Cardiac muscle cell (in vitro differentiated cells and primary cell): ENCODE data around the gene NANOGP8. TPM values are rescaled to one million over a fixed set of nuclear protein-coding genes. Genes with fewer than 3 reads are reported as not detected.

ENCODE experiments used
- DNase-seq, 2 donors: peaks; one replicate each; pipeline versions ENCODE4 v3.0.0 to v3.0.0-alpha.2; 2010 to 2017; ENCODE audit warnings: low read depth in 1 of 2, low spot score in 1 of 2
- H3K27ac ChIP-seq: fragments of 200-600 bp; sonication (generic); 2 replicates; pipeline ENCODE4 v1.5.1; 2016
- H3K27me3 ChIP-seq: fragments of 200-600 bp; sonication (generic); 2 replicates; pipeline ENCODE4 v1.6.0; 2016; ENCODE audit warnings: control low read depth
- H3K36me3 ChIP-seq: fragments of 200-600 bp; sonication (generic); 2 replicates; pipeline ENCODE4 v1.5.1; 2016; ENCODE audit warnings: control low read depth
- H3K4me1 ChIP-seq: fragments of 200-600 bp; sonication (generic); 2 replicates; pipeline ENCODE4 v1.8.1; 2017; ENCODE audit warnings: low read depth, mild to moderate bottlenecking, mixed run types
- H3K4me3 ChIP-seq: fragments of 200-600 bp; sonication (generic); 2 replicates; pipeline ENCODE4 v1.5.1; 2016; ENCODE audit warnings: mild to moderate bottlenecking
- H3K9me3 ChIP-seq: fragments of 200-600 bp; sonication (generic); 2 replicates; pipeline ENCODE4 v1.5.1; 2017; ENCODE audit warnings: low read depth, mild to moderate bottlenecking, control low read depth
- polyA plus RNA-seq: library from polyadenylated mRNA; unstranded; fragments of >200 nt; fragmentation: Nextera tagmentation; extraction: Ambion mirVana; gene quantifications from 2 replicates; pipeline ENCODE4 v1.2.1, GENCODE V29; 2016
- total RNA-seq: library from RNA; depleted of rRNA; stranded (reverse); fragments of >200 nt; gene quantifications from 2 replicates; pipeline ENCODE4 v1.2.3, GENCODE V29; 2016
- TF ChIP-seq, protein P1 (sequence below): IDR thresholded peaks from 2 replicates; pipeline ENCODE4 v1.5.1; 2012; ENCODE audit warnings: low read depth, mild to moderate bottlenecking, low read length

The NANOGP8 gene
- total and polyA plus RNA-seq, 2 experiments from 2014 or later = not detected

DNA sequence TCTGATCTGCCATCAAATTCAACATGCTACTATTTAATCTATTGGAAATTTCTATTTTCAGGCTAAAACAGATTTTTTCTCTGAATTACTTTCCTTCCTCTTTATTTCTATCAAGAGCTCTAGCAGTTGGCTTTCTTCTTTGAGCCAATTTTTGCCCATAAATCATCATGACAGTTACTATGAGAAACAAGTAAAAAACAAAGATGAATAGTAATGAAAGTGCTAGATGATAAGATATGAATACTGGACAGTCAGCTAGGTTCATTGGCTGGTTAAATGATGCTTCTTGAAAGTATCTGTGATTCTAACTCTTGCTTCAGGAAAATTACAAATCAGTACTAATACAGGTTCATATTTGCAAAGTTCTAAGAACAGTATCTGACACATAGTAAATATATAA, 38.6 kb upstream of the NANOGP8 start:
- H3K27me3 ChIP-seq = no peaks in the 10 kb centered on the region
- H3K27ac ChIP-seq = no peak overlapping the region
- TF ChIP-seq, protein P1, sequence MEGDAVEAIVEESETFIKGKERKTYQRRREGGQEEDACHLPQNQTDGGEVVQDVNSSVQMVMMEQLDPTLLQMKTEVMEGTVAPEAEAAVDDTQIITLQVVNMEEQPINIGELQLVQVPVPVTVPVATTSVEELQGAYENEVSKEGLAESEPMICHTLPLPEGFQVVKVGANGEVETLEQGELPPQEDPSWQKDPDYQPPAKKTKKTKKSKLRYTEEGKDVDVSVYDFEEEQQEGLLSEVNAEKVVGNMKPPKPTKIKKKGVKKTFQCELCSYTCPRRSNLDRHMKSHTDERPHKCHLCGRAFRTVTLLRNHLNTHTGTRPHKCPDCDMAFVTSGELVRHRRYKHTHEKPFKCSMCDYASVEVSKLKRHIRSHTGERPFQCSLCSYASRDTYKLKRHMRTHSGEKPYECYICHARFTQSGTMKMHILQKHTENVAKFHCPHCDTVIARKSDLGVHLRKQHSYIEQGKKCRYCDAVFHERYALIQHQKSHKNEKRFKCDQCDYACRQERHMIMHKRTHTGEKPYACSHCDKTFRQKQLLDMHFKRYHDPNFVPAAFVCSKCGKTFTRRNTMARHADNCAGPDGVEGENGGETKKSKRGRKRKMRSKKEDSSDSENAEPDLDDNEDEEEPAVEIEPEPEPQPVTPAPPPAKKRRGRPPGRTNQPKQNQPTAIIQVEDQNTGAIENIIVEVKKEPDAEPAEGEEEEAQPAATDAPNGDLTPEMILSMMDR = no peak
- H3K4me1 ChIP-seq = no peaks in the 10 kb centered on the region
- H3K9me3 ChIP-seq = no peaks in the 10 kb centered on the region
- H3K4me3 ChIP-seq = no peak overlapping the region
- H3K36me3 ChIP-seq = no peaks in the 10 kb centered on the region
- peak in 1 of 2 donors; percentile 40 for DNase-seq

DNA sequence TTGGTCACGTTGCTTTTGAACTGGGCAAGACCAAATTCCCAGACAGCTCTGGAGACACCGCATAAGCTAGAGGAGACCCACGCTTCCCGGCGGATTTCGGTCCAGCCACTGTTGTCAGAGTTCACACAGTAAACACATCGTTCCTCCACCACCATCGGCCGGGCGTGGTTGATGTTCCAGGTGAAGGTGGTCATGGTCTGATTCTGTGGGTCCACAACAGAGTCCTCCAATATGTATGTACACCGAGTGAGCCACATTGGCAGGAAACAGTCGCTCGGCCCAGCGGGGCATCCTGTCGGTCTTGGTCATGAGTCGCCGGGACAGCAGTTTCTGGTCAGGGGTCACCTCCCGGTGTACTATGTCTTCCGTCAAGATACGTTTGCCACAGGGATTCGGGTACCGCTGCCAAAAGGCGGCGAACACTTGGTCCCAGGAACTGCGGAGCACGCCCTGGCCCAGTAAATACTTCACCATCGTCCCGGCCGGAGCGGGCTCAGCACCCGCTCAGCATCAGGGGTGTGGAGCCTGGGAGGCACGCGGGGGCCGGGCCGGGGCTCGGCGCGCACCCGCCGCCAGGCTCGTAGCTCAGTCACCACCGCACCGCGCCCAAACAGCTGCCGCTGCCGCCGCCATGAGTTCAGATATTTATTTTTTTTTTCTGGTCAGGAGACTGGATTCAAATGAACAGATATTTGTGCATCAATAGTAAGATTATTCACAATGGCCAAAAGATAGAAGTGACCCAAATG, 36.7 kb upstream of the NANOGP8 start:
- Histone ChIP-seq H3K36me3 (no peaks in the 10 kb centered on the region), H3K4me1 (no peaks in the 10 kb centered on the region), H3K27ac (no peak overlapping the region), H3K4me3 (no peak overlapping the region), H3K27me3 (no peaks in the 10 kb centered on the region), H3K9me3 (no peaks in the 10 kb centered on the region)
- TF ChIP-seq, protein P1 = no peak
- DNase-seq = no peak

DNA sequence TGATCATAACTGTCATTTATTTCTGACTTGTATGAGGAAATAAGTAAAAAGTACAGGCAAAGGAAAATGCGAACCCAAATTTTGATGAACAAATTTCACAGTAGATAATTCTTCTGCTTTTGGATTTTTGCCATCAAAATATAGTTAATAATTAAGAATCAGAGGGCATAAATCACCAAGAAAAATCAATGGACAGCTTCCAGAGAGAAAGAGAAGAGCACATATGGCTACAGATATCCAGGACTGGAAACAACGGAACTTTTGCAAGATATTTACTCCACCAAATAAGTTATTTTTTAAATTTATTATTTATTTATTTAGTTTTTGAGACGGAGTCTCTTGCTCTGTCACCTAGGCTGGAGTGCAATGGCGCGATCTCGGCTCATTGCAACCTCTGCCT, 35.1 kb upstream of the NANOGP8 start:
- no peaks in the 10 kb centered on the region for H3K4me1 ChIP-seq
- TF ChIP-seq, protein P1 = no peak

DNA sequence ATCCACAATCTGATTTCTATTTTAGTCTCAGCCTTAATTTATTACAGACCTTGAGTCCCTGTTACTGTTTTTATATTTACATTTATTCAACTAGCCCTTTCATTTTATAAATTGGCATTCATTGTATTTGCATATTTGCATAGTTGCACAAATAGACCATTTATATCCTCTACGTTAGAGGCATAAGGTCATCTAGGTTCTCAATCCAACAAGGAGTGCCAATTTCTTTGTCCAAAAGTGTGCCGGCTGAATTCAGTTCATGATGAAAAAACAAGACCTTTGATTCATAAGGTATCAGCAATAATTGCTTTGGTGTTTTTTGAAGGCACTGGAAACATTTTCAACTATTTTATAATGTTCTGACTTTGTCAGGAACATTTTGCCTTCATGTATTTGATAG, 33.9 kb upstream of the NANOGP8 start:
- no peaks in the 10 kb centered on the region for H3K4me1 ChIP-seq
- DNase-seq = no peak
- TF ChIP-seq, protein P1 = no peak

More for the DNA sequence above, 35.1 kb upstream of the NANOGP8 start:
- H3K27ac ChIP-seq = no peak overlapping the region
- no peaks in the 10 kb centered on the region for H3K27me3 ChIP-seq
- H3K4me3 ChIP-seq = no peak overlapping the region
- no peak for DNase-seq
- no peaks in the 10 kb centered on the region for H3K9me3 ChIP-seq
- no peaks in the 10 kb centered on the region for H3K36me3 ChIP-seq

DNA sequence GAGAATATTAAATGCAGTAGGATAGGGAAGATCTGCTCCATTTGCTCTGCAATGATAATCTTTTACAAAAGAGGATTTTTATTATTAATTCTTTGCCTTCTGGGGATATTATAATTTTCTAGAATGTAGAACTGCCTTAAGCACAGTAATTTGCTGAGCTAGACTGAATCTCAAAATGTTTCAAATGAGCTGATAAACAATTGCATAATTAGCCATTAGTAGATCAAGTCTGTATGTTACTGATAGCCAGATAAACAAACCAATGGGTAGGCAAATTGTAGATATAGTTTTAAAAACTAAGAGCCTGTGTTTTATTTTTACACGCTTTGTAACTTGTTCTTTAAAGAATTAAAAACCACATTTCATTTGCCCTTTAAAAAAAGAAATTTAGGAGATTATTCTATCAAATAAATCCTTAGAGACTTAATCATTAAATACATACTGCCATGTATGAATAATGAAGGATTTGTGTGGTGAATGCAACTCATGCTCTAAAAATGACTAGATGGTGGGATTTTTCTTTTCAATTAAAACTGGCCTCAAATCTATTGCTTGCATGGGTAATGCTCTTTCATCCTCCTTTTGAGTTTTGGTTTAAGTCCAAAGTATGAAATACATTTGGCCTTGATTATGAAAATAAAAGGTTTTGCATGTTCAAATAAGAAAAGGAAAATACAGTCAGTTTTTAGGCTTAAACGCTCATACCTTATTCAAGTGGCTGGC, 32.6 kb upstream of the NANOGP8 start:
- Histone ChIP-seq H3K36me3 (no peaks in the 10 kb centered on the region), H3K9me3 (no peaks in the 10 kb centered on the region), H3K4me3 (no peak overlapping the region), H3K27me3 (no peaks in the 10 kb centered on the region), H3K27ac (no peak overlapping the region), H3K4me1 (no peaks in the 10 kb centered on the region)
- no peak for DNase-seq
- TF ChIP-seq, protein P1 = no peak

More for the DNA sequence above, 33.9 kb upstream of the NANOGP8 start:
- Histone ChIP-seq H3K9me3 (no peaks in the 10 kb centered on the region), H3K4me3 (no peak overlapping the region), H3K27me3 (no peaks in the 10 kb centered on the region), H3K27ac (no peak overlapping the region), H3K36me3 (no peaks in the 10 kb centered on the region)
